Measurements from ENCODE around the gene SPOCK3. TPM values are rescaled to one million over a fixed set of nuclear protein-coding genes. Genes with fewer than 3 reads are reported as not detected.

The SPOCK3 gene
- total and polyA plus RNA-seq, 10 of the 15 experiments (the other 5 are each of a cell fraction or from before 2014, with no cell fraction given), result 0.06 to 0.39 (median 0.09) TPM; not detected in 5

DNA sequence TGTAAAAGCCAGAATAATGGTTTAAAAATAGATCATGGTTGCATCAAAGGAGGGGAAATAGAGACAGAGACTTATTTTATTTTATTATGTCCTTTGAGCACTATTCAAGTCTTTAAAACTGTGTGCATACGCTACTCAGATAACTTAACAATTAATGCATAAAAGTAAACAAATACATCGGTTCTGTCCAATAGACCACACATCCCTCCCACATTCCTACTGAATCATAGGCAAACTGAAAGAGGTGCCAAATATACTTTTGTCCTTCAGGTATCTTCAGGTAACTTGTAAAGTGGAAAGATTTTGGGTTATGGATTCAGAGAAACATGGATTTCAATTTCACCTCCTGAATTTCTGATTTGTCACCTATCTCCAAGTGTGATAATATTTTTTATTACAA lies 91.3 kb downstream of the SPOCK3 start:
- H2AFZ ChIP-seq (ENCODE audit: control insufficient read depth, low read depth, low read length), result no peak overlapping the region
- no peaks in the 10 kb centered on the region for H3K36me3 ChIP-seq (ENCODE audit: control insufficient read depth in 2 of 2, insufficient read depth in 2 of 2, low read length in 1 of 2)
- H3K27ac ChIP-seq (ENCODE audit: control insufficient read depth, insufficient read depth), result no peak overlapping the region
- no peak overlapping the region for H3K9ac ChIP-seq (ENCODE audit: control insufficient read depth, insufficient read depth, low read length)
- H3K4me3 ChIP-seq, result no peak overlapping the region
- H3K4me1 ChIP-seq (ENCODE audit: control insufficient read depth, insufficient read depth, low read length), result no peaks in the 10 kb centered on the region
- in situ Hi-C loops (cut with MboI), result no loop called here
- intact Hi-C loops (cut with micrococcal nuclease; ENCODE audit: unreplicated experiment), result no loop called here
- no peak for DNase-seq (ENCODE audit: low read depth, low spot score)
- TF ChIP-seq SUZ12 (IDR thresholded peaks at IDR 0.05; ENCODE audit: unreplicated experiment) (no peak), RBBP5 (conservative IDR thresholded peaks at IDR 0.05) (no peak), CBFB (IDR thresholded peaks at IDR 0.05; ENCODE audit: low read depth) (no peak), PAX5 (IDR thresholded peaks at IDR 0.05; ENCODE audit: borderline replicate concordance, low read depth, low read length) (no peak)
- TF ChIP-seq, protein P1, sequence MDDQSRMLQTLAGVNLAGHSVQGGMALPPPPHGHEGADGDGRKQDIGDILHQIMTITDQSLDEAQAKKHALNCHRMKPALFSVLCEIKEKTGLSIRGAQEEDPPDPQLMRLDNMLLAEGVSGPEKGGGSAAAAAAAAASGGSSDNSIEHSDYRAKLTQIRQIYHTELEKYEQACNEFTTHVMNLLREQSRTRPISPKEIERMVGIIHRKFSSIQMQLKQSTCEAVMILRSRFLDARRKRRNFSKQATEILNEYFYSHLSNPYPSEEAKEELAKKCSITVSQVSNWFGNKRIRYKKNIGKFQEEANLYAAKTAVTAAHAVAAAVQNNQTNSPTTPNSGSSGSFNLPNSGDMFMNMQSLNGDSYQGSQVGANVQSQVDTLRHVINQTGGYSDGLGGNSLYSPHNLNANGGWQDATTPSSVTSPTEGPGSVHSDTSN (IDR thresholded peaks at IDR 0.05; ENCODE audit: insufficient replicate concordance, low read depth, low read length), result no peak
- RAD21 ChIA-PET (ENCODE audit: unreplicated experiment), result no interaction called here
- FAIRE-seq, result no peak
- ATAC-seq, result no peak
- POLR2A ChIA-PET, result no interaction called here
- WGBS (ENCODE audit: insufficient coverage, insufficient replicate concordance, low lambda C conversion rate, missing lambda C conversion rate), result 45% methylated on average over 2 of the region's 2 CpGs
- no peaks in the 10 kb centered on the region for H4K20me1 ChIP-seq (ENCODE audit: control insufficient read depth, insufficient read depth)
- H3K4me2 ChIP-seq (ENCODE audit: control insufficient read depth, insufficient read depth), result no peak overlapping the region
- H3K9me3 ChIP-seq (replicated peaks; ENCODE audit: control insufficient read depth, insufficient read depth, low read length), result no peaks in the 10 kb centered on the region
- CTCF ChIA-PET, result no interaction called here
- H3K27me3 ChIP-seq (replicated peaks in 1 of 2; ENCODE audit: control insufficient read depth in 2 of 2, insufficient read depth in 2 of 2, low read length in 1 of 2), result no peaks in the 10 kb centered on the region
- no peaks in the 10 kb centered on the region for H3K79me2 ChIP-seq (ENCODE audit: control insufficient read depth, insufficient read depth, low read length)
- SMC1A ChIA-PET (ENCODE audit: uncharacterized antibody, unreplicated experiment), result interaction anchor here (1.1 kb wide), 1 partner anchor 90 kb away, joined by 3 read pairs; no protein-coding TSS in a partner anchor
- BruUV-seq (replicated peaks), result no TSS peak

DNA sequence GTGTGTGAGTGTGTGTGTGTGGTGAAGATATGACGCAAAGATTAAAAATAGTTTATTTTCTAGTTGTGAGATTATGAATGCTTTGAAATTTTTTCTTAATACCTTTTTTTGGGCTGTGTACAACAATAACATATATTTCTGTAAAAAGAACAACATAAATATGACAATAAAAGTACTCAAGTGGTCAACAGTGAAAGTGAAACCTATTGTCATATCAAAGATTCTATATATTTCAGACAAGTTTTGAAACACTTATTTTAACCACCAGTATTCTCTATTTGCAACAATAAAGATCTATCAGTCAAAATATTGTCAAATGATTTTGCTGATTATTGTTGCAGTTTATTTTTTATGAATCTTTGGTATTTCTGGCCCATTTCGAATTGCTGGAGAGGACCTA lies 98.0 kb downstream of the SPOCK3 start:
- H3K4me3 ChIP-seq, result no peak overlapping the region
- H2AFZ ChIP-seq (ENCODE audit: control insufficient read depth, low read depth, low read length), result no peak overlapping the region
- ChIA-PET RAD21 (ENCODE audit: unreplicated experiment) (no interaction called here), SMC1A (ENCODE audit: uncharacterized antibody, unreplicated experiment) (interaction anchor here (0.9 kb wide), 1 partner anchor 84 kb away, joined by 3 read pairs; no protein-coding TSS in a partner anchor), CTCF (no interaction called here), POLR2A (no interaction called here)
- no peak overlapping the region for H3K4me2 ChIP-seq (ENCODE audit: control insufficient read depth, insufficient read depth)
- H3K27ac ChIP-seq (ENCODE audit: control insufficient read depth, insufficient read depth), result no peak overlapping the region
- H3K79me2 ChIP-seq (ENCODE audit: control insufficient read depth, insufficient read depth, low read length), result no peaks in the 10 kb centered on the region
- DNase-seq (ENCODE audit: low read depth, low spot score) (no peak), FAIRE-seq (no peak), ATAC-seq (peak; percentile 45)
- intact Hi-C loops (cut with micrococcal nuclease; ENCODE audit: unreplicated experiment), result no loop called here
- no peaks in the 10 kb centered on the region for H3K36me3 ChIP-seq (ENCODE audit: control insufficient read depth in 2 of 2, insufficient read depth in 2 of 2, low read length in 1 of 2)
- no TSS peak for BruUV-seq (replicated peaks)
- TF ChIP-seq CEBPB (IDR thresholded peaks at IDR 0.05; ENCODE audit: borderline replicate concordance in 1 of 2, low read depth in 2 of 2, low read length in 2 of 2) (no peak), MEF2B (IDR thresholded peaks at IDR 0.05; ENCODE audit: partially characterized antibody, poor library complexity, severe bottlenecking) (peak; percentile 24), RUNX3 (IDR thresholded peaks at IDR 0.05; ENCODE audit: low read length) (peak; percentile 55; the same call in 1 of the 2 replicates)
- WGBS (ENCODE audit: insufficient coverage, insufficient replicate concordance, low lambda C conversion rate, missing lambda C conversion rate), result 38% methylated on average over 2 of the region's 2 CpGs
- in situ Hi-C loops (cut with MboI), result no loop called here
- no peaks in the 10 kb centered on the region for H3K27me3 ChIP-seq (replicated peaks in 1 of 2; ENCODE audit: control insufficient read depth in 2 of 2, insufficient read depth in 2 of 2, low read length in 1 of 2)
- no peak overlapping the region for H3K9ac ChIP-seq (ENCODE audit: control insufficient read depth, insufficient read depth, low read length)
- no peaks in the 10 kb centered on the region for H3K4me1 ChIP-seq (ENCODE audit: control insufficient read depth, insufficient read depth, low read length)
- H4K20me1 ChIP-seq (ENCODE audit: control insufficient read depth, insufficient read depth), result no peaks in the 10 kb centered on the region
- H3K9me3 ChIP-seq (replicated peaks; ENCODE audit: control insufficient read depth, insufficient read depth, low read length), result no peaks in the 10 kb centered on the region

Data from GM12878 (cell line).